HG03095 (cell line): ENCODE data around the gene PPP2R5A.
"Not testable (repeated sequence)": the region's sequence is repeated elsewhere in the genome, so short reads cannot be mapped to it uniquely, and the experiment has no call there.

Experiments
- ATAC-seq: cut with Tn5 transposase; IDR thresholded peaks from one replicate; pipeline ENCODE4 v1.9.1; 2021; ENCODE audit warnings: moderate library complexity; ENCODE audit not compliant: unreplicated experiment

The PPP2R5A gene

DNA sequence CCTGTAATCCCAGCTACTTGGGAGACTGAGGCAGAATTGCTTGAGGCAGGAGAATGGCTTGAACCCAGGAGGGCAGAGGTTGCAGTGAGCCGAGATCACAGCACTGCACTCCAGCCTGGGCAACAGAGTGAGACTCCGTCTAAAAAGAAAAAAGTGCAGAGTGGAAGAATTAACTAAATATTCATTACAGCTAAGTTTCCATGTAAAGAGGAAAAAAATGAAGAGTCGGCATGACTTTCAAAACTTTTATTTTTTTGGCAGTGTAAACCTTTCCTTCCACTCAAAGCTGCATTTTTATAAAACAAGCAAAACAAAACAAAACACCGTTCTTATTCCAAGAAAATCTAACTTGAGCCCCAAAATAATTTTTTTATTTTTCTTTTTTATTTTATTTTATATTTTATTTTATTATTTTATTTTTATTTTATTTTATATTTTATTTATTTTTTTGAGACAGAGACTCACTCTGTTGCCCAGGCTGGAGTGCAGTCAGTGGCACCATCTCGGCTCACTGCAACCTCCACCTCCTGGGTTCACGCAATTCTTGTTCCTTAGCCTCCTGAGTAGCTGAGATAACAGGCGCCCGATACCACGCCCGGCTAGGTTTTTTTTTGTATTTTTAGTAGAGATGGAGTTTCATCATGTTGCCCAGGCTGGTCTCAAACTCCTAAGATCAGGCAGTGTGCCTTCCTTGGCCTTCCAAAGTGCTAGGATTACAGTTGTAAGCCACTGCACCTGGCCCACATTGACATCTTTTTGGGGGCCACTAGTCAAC lies 66.6 kb downstream of the PPP2R5A start:
- no peak for ATAC-seq

GRCh38 chr1:212353181-212353580 lies 68.0 kb downstream of the PPP2R5A start:
- no peak for ATAC-seq

- ATAC-seq: no peak
Observed at GRCh38 chr1:212354464-212354863, 69.3 kb downstream of the PPP2R5A start.

DNA sequence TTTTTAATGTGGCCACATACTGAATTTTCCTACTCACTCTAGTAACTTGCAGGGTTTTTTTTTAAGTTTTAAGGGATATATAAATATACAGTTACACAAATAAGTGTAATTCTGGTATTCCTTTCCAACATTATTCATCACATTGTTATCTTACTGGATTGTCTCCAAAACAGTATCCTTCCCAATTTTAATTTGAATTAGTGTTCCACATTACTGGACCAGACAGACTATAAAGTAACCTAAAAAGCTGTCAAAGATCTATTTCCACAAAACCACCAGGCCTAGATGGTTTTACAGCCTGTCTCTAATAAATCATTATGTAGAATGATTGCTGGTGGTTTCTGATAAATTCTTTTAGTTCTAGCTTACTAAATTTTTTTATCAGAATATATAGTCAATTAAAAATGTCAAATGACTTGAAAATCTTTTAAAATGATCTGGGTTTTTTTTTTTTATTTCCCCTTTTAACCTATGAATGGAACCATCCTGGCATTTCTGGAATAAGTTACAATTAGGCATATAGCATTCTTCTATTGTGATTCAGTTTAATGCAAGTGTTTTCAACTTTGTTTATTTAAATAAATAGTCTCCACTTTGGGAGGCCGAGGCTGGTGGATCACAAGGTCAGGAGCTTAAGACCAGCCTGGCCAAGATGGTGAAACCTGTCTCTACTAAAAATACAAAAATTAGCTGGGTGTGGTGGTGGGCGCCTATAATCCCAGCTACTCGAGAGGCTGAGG lies 70.2 kb downstream of the PPP2R5A start:
- no peak for ATAC-seq

DNA sequence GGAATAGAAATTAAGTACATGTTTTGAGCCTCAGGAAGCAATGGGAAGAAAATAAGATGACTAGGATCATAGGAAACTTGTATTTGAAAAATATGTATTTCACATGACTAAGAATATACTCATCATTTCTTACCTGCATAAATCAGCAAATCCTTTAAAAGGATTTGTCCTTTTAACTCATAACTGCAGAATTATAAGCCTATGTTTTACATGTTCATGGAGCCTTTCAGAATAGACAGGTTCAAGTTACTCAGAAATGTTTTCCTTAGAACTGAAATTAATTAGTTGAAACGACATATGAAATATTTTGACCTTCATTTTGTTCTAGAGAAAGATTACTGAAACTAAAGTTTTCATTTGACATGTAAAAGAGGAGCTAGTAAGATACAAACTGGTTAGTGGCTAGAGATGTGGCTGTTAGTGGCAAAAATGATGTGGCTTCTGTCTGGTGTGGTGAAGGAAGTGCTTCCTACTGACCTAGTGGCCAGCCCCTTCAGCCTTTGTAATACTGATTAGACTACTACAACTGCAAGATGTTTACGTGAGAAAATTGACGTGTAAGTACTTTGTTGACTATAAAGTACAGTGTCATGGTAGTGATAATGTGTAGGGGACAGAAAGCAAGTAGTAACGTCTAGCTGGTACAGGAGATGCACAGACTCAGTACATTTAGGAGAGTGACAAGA lies 74.7 kb downstream of the PPP2R5A start:
- no peak for ATAC-seq

DNA sequence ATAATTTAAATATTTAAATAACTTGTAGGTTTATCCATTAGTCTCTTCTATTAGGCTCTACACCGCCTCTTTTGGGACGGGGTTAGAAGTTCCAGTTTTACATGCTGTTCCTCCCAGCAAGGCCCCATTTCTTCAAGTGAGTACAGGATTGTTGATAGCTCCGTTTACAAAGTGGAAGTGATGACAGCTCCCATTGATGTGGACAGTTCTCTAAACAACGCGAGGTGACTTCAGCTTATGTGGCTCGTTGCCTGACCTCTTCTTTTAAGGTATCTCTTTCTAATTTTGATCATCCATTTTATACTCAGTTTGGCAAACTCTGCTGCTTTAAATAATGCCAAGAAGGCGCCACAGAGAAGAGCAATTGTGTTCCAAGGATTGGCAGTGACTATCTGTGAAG lies 79.8 kb downstream of the PPP2R5A start:
- ATAC-seq: no peak

- ATAC-seq: no peak
Observed at GRCh38 chr1:212366901-212367300, 81.7 kb downstream of the PPP2R5A start.

GRCh38 chr1:212367474-212368072 lies 82.4 kb downstream of the PPP2R5A start:
- ATAC-seq: no peak

DNA sequence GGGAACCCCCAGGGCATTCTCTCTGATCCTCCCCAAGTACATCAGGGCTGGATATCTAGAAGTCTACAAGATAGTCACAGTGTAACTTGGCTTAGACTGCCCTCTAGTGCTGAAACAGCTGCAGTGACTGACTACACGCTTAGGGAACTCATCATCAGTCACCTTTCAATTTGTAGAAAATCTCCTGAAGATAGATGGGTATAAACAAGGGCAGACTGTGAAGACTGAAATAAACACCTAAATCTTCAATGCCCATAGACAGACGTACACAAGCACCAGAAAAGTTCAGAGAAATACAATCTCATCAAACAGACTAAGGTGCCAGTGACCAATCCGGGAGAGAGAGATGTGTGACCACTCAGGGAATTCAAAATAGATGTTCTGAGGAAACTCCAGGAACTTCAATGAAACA lies 82.9 kb downstream of the PPP2R5A start:
- ATAC-seq: peak; percentile 74

DNA sequence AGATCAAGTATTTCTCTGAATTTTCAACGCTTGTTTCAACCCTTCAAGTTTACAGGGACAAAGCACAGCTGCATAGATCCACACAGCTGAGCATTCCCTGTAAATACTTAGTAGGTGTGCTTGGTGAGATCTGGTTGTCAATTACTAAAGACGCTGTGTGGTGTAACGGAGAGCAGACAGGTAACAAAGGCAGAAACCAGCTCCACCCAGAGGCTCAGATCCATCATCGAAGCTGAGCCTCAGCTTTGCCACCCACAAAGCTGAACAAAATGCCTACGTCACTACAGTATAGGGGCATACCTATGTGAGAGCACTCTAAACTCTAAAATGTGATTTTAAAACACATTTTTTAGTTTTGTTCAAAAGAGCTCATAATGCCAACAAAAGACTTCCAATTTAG lies 90.8 kb downstream of the PPP2R5A start:
- no peak for ATAC-seq

- ATAC-seq: no peak
Observed at GRCh38 chr1:212377644-212378043, 92.4 kb downstream of the PPP2R5A start.

GRCh38 chr1:212379366-212379765 lies 94.2 kb downstream of the PPP2R5A start:
- no peak for ATAC-seq

- ATAC-seq: no peak
Observed at GRCh38 chr1:212381397-212382035, 96.3 kb downstream of the PPP2R5A start.

GRCh38 chr1:212386029-212386428 lies 100.8 kb downstream of the PPP2R5A start:
- no peak for ATAC-seq

DNA sequence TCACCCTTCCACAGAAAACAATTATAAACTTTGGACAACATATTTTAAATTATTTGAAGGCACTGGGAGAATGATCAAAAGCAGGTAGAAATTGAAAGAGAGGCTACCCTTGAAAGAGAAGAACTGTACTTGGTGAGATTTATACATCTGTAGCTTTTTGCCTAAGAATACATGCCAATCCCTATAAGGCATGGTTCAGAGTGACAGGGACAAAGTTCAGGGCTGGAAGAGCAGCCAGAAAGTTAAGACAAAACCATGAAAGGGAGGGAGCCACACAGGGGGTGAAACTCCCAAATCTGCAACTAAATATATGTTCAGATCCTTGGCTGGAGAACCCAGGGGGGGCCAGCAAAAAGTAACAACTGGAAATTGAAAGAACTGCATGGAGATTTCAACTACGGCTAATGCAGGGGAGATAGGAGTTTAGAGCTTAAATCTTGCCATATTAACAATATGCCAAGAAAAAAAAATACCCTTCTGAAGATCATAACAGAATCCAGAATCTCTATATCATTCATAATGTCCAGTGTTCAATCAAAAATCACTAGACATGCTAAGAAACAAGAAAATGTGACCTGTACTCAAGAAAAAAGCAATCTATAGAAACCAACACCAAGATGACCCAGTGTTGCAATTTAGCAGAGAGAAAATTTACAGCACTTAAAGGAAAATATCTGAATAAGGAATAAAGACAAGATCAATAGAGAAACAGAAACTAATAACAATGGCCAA lies 103.9 kb downstream of the PPP2R5A start:
- ATAC-seq: no peak

GRCh38 chr1:212395678-212396437 lies 110.6 kb downstream of the PPP2R5A start:
- not testable (repeated sequence) for ATAC-seq

- no peak for ATAC-seq
Observed at GRCh38 chr1:212396638-212397037, 111.4 kb downstream of the PPP2R5A start.

DNA sequence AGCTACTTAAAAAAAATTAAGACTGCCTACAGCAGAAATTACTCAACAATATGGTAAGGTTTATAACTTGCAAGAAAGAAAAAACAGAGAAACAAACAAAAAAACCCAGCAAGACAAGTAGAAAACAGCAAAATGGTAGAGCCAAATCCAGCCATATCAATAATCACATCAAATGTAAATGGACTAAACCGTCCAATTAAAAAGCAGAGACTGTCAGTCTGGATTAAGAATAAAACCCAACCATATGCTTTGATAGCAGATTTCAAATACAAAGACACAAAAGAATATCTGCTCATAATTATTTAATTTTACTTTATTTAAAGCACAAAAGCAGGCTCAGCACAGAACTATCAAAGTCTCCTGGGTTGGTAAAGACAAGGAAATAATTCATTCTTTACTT lies 112.0 kb downstream of the PPP2R5A start:
- no peak for ATAC-seq

GRCh38 chr1:212401042-212401441 lies 115.8 kb downstream of the PPP2R5A start:
- ATAC-seq: no peak
